ENCODE measurements around the gene COX6A1. TPM values are rescaled to one million over a fixed set of nuclear protein-coding genes. Genes with fewer than 3 reads are reported as not detected.

COX6A1 gene
- total RNA-seq, 1 experiment from 2014 or later = 475 TPM

DNA sequence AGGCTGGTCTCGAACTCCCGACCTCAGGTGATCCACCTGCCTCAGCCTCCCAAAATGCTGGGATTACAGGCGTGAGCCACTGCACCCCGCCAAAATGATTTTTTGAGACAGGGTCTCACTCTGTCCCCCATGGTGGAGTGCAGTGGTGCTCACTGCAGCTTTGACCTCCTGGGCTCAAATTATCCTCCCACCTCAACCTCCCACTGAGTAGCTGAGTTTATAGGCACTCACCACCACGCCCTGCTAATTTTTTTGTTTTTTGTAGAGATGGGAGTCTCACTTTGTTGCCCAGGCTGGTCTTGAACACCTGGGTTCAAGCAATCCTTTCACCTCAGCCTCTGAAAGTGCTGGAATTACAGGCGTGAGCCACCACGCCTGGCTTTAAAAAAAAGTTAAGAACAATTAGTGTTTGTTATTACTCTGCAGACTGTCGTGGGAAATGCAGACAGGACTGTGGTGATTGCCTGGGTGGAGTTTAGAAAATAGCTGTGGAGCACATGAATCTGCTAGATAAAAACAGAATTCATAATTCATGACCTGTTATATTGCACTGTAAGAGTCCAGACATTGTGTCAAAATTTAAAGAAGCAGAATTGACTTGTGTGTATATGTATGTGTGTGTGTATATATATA is 9.2 kb upstream of the COX6A1 start:
- no TSS peak for BruUV-seq (replicated peaks)
- H3K36me3 Mint-ChIP-seq (ENCODE audit: insufficient read depth, unreplicated experiment) = no peaks in the 10 kb centered on the region
- H3K9me3 Mint-ChIP-seq (ENCODE audit: unreplicated experiment) = no peaks in the 10 kb centered on the region
- POLR2A ChIA-PET = interaction anchor here (0.6 kb wide), 1 partner anchor 39 kb away, joined by 3 read pairs; no protein-coding TSS in a partner anchor
- H3K4me1 Mint-ChIP-seq (ENCODE audit: insufficient read depth, unreplicated experiment) = peaks cover 5% of the 10 kb centered on the region
- H3K4me3 Mint-ChIP-seq (ENCODE audit: unreplicated experiment) = no peak overlapping the region
- no peaks in the 10 kb centered on the region for H3K27me3 Mint-ChIP-seq (ENCODE audit: insufficient read depth, unreplicated experiment)
- CTCF ChIA-PET = interaction anchor here (0.8 to 2.8 kb wide), 11 partner anchors 10 to 220 kb away, joined by 3 to 32 read pairs (median 6); partner anchors contain the start of genes COX6A1 and PLA2G1B
- no peak overlapping the region for H3K27ac Mint-ChIP-seq (ENCODE audit: low read depth, unreplicated experiment)
- no peak for DNase-seq (ENCODE audit: unreplicated experiment)
- intact Hi-C loops (cut with micrococcal nuclease) = no loop called here
- TF ChIP-seq, protein P1, sequence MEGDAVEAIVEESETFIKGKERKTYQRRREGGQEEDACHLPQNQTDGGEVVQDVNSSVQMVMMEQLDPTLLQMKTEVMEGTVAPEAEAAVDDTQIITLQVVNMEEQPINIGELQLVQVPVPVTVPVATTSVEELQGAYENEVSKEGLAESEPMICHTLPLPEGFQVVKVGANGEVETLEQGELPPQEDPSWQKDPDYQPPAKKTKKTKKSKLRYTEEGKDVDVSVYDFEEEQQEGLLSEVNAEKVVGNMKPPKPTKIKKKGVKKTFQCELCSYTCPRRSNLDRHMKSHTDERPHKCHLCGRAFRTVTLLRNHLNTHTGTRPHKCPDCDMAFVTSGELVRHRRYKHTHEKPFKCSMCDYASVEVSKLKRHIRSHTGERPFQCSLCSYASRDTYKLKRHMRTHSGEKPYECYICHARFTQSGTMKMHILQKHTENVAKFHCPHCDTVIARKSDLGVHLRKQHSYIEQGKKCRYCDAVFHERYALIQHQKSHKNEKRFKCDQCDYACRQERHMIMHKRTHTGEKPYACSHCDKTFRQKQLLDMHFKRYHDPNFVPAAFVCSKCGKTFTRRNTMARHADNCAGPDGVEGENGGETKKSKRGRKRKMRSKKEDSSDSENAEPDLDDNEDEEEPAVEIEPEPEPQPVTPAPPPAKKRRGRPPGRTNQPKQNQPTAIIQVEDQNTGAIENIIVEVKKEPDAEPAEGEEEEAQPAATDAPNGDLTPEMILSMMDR (IDR thresholded peaks at IDR 0.05; ENCODE audit: unreplicated experiment) = no peak

DNA sequence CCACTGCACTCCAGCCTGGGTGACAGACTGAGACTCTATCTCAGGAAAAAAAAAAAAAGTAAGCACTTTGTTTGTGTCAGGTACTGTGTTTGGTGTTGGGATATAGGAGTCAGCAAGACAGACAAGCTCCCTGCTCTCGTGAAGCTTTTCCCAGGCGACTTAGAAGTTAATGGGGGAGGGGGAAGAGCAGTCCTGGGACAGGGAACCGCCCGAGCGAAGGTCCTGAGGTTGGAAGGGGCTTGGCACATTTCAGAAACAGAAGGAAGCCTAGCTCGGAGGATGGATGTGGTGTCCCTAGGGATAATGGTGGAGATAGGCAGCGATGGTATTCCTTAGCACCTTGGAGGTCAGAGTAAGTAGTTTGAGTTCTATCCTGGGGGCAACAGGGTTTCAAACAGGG is 8.5 kb upstream of the COX6A1 start:
- DNase-seq (ENCODE audit: unreplicated experiment) = no peak
- Mint-ChIP-seq H3K27me3 (ENCODE audit: insufficient read depth, unreplicated experiment) (no peaks in the 10 kb centered on the region), H3K9me3 (ENCODE audit: unreplicated experiment) (no peaks in the 10 kb centered on the region), H3K4me1 (ENCODE audit: insufficient read depth, unreplicated experiment) (peaks cover 5% of the 10 kb centered on the region), H3K36me3 (ENCODE audit: insufficient read depth, unreplicated experiment) (no peaks in the 10 kb centered on the region), H3K27ac (ENCODE audit: low read depth, unreplicated experiment) (no peak overlapping the region), H3K4me3 (ENCODE audit: unreplicated experiment) (no peak overlapping the region)
- BruUV-seq (replicated peaks) = no TSS peak
- CTCF ChIA-PET = interaction anchor here (0.5 to 2.8 kb wide), 17 partner anchors 9 to 604 kb away, joined by 3 to 32 read pairs (median 4); partner anchors contain the start of genes COX6A1 and PLA2G1B
- POLR2A ChIA-PET = interaction anchor here (1.4 kb wide), 1 partner anchor 72 kb away, joined by 5 read pairs; no protein-coding TSS in a partner anchor
- TF ChIP-seq, protein P1 (IDR thresholded peaks at IDR 0.05; ENCODE audit: unreplicated experiment) = no peak
- intact Hi-C loops (cut with micrococcal nuclease) = no loop called here

DNA sequence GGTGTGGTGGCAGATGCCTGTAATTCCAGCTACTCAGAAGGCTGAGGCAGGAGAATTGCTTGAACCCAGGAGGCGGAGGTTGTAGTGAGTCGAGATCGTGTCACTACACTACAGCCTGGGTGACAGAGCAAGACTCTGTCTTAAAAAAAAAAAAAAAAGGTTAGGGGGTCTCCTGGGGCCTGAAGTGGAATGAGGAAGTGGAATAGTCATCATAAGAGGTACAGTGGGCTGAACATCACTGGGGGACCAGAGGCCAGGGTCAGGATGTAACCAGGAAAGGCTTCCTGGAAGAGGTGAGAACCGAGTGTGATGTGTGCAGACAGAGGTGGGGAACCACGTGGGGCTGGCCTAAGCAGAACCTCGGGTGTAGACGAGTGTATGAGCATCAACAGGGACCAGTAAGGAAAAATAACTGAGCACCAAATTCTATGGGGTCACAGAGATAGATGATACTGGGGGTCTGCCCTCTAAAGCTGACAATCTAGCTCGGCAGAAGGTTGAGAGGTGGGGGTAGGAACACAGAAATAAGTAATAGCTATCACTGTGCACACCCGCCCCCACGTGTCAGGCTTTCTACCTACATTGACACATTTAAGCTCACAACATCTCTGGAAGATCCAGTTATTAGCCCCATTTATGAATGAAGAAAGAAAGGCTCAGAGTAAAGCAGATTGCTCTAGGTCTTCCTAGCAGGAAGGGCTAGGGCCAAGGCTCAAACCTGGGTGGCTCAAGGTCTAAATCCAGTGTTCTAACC is 5.0 kb upstream of the COX6A1 start:
- no TSS peak for BruUV-seq (replicated peaks)
- ChIA-PET POLR2A (interaction anchor here (0.7 to 0.8 kb wide), 2 partner anchors 33 to 102 kb away, joined by 3 read pairs; no protein-coding TSS in a partner anchor), CTCF (interaction anchor here (0.6 to 1.4 kb wide), 10 partner anchors 11 to 131 kb away, joined by 3 to 7 read pairs (median 3); partner anchors contain the start of gene SIRT4)
- H3K4me3 Mint-ChIP-seq (ENCODE audit: unreplicated experiment) = no peak overlapping the region
- DNase-seq (ENCODE audit: unreplicated experiment) = no peak
- no peaks in the 10 kb centered on the region for H3K27me3 Mint-ChIP-seq (ENCODE audit: insufficient read depth, unreplicated experiment)
- H3K36me3 Mint-ChIP-seq (ENCODE audit: insufficient read depth, unreplicated experiment) = peaks cover 4% of the 10 kb centered on the region
- H3K9me3 Mint-ChIP-seq (ENCODE audit: unreplicated experiment) = no peaks in the 10 kb centered on the region
- TF ChIP-seq, protein P1 (IDR thresholded peaks at IDR 0.05; ENCODE audit: unreplicated experiment) = no peak
- intact Hi-C loops (cut with micrococcal nuclease) = loop anchor here (10.0 kb wide), 2 partner anchors 108 to 542 kb away; partner anchors contain the start of genes HNF1A and PLA2G1B
- H3K4me1 Mint-ChIP-seq (ENCODE audit: insufficient read depth, unreplicated experiment) = peaks cover 5% of the 10 kb centered on the region
- no peak overlapping the region for H3K27ac Mint-ChIP-seq (ENCODE audit: low read depth, unreplicated experiment)
